Gastroesophageal sphincter (tissue), 3 donors: ENCODE data around the gene WNT1.

ENCODE experiments used
- POLR2A ChIP-seq, 2 donors: fragments of 450-650 bp; IDR thresholded peaks; one replicate each; pipeline ENCODE4 v1.6.1; 2017; ENCODE audit warnings: antibody characterized with exemption in 2 of 2, mild to moderate bottlenecking in 2 of 2, moderate library complexity in 1 of 2
- TF ChIP-seq, protein P1 (sequence below), 4 experiments: fragments of 200-600 bp in 2 of 4; fragments of 450-650 bp in 2 of 4; sonication (generic) in 1 of 4; IDR thresholded peaks; one replicate each; pipeline ENCODE4 v1.5.1; 2017 to 2019; ENCODE audit warnings: antibody characterized with exemption in 4 of 4, mild to moderate bottlenecking in 2 of 4, moderate library complexity in 2 of 4

DNA sequence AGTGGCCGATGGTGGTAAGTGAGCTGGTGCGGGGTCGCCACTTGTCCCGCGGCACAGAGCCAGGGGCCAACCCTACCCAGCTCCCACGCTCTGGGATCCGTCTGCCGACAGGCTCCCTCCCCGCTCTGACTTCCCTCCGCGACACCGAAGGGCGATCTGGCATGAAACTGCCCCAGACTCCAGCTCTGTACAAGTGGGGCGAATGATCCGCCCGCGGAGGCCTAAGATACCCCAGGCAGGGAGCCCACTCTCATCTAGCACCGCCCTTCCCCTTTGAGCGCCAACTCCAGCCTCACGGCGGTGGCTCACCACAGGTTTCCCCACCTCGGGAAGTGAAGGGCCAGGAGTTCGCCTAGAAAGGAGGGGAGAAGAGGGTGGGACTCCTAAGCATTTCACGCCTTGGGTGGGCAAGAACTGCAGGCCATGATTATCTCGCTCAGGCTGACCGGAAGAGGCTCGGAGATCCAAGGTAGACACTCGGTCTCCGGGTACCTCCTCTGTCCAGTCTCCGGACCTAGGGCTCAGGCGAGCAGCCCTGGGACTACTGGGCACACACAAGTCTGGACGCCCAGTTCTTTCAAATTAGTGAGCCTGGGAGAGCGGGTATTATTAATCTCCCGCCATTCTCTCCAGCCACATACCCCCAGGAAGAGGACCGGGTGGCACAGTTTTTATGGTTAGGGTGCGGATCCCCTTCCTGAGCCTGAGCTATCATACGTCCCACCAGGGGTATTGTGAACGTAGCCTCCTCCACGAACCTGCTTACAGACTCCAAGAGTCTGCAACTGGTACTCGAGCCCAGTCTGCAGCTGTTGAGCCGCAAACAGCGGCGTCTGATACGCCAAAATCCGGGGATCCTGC lies 849 bp downstream of the WNT1 start:
- TF ChIP-seq POLR2A (IDR thresholded peaks at IDR 0.05), result no peak
- TF ChIP-seq, protein P1, sequence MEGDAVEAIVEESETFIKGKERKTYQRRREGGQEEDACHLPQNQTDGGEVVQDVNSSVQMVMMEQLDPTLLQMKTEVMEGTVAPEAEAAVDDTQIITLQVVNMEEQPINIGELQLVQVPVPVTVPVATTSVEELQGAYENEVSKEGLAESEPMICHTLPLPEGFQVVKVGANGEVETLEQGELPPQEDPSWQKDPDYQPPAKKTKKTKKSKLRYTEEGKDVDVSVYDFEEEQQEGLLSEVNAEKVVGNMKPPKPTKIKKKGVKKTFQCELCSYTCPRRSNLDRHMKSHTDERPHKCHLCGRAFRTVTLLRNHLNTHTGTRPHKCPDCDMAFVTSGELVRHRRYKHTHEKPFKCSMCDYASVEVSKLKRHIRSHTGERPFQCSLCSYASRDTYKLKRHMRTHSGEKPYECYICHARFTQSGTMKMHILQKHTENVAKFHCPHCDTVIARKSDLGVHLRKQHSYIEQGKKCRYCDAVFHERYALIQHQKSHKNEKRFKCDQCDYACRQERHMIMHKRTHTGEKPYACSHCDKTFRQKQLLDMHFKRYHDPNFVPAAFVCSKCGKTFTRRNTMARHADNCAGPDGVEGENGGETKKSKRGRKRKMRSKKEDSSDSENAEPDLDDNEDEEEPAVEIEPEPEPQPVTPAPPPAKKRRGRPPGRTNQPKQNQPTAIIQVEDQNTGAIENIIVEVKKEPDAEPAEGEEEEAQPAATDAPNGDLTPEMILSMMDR (IDR thresholded peaks at IDR 0.05), result no peak
